ENCODE results near the gene SSR1. TPM values are rescaled to one million over a fixed set of nuclear protein-coding genes. Genes with fewer than 3 reads are reported as not detected.

Gene SSR1
- total RNA-seq (2022; extraction: Qiagen RNA extraction; ENCODE audit: low read depth) = 69.7 to 82.7 TPM (median 75.2 TPM) in 5 replicates

GRCh38 chr6:7312616-7313504 lies at the start of gene SSR1:
Gene SSR1 (minus strand): TSS chr6:7313199. CDS start chr6:7313120, 79 bp downstream.

Other genes starting within 250 kb of the SSR1 start
- gene RREB1, start 205.2 kb downstream of the SSR1 start, total RNA-seq (2022; extraction: Qiagen RNA extraction; ENCODE audit: low read depth) = 8.9 to 11.4 TPM (median 10.2 TPM) in 5 replicates
- gene CAGE1, start 76.5 kb upstream of the SSR1 start, total RNA-seq (2022; extraction: Qiagen RNA extraction; ENCODE audit: low read depth) = 0.20 TPM in 1 of 5 replicates, not detected in the others
- 11.0 to 12.7 TPM (median 12.4 TPM) in 5 replicates for gene RIOK1, start 76.6 kb upstream of the SSR1 start, total RNA-seq (2022; extraction: Qiagen RNA extraction; ENCODE audit: low read depth)
- gene DSP, start 228.5 kb upstream of the SSR1 start, total RNA-seq (2022; extraction: Qiagen RNA extraction; ENCODE audit: low read depth) = 30.1 to 48.6 TPM (median 45.8 TPM) in 5 replicates